ENCODE measurements around the gene STK17A.
A peak's percentile ranks its signal among the peaks of the same experiment; 100 is the strongest.
"Not testable (repeated sequence)": the region's sequence is repeated elsewhere in the genome, so short reads cannot be mapped to it uniquely, and the experiment has no call there.

STK17A gene

DNA sequence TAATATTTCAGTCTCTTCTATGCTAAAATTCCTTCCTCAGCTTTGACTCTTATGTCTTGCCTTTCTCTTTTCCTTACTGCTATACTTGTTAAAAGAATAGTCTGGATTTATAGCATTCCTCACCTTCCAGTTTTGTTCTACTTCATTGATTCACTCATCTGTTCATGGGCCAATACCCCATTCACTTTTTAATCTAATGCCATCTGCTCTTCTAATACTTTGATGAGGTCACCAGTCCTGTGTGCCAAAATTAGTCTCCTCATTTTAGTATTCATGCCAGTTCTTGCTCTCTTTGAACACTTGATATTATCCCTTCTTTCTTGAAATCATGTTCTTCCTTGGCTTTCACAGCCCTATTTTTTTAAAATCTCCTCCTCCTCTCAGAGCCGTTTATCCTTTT is 19.3 kb downstream of the STK17A start:
- DNase-seq = peak in 1 of 2 experiments; percentile 10

DNA sequence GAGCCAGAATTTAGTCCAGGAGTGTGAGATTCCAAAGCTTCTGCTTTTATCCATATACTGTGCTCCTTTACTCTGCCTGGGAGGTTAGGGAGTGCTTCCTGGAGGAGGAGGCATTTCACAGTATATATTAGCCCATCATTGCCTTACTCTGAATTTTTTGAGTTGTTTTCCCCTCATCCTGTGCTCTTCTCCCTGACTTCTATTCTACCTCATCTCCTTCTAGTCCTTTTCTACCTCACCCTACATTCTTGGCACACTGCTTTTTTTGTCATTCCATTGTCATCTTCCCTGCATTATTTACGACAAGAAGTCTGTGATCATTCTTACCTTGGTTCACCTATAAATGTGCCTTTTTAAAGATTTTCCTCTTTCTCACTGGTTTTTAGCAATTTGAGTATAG is 21.3 kb downstream of the STK17A start:
- no peak for DNase-seq

DNA sequence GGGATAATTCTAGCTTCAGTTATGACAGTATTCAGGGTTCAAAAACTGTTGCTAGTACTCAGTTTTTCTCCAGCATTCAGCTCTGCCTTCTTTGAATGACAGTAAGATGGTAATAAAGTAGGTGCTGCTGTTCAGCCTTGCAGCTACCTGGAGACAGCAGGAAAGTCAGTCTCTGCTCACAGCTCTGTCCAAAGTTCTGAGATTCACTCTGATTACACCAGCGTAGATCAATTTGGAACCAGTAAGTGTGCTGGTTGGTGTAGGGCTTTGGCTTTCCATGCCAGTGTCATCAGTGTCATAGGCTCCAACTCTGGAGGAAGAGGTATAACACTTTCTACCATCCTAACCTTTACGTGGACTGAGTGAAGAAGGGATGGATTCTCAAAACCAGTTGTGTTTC is 26.2 kb downstream of the STK17A start:
- no peak for DNase-seq

GRCh38 chr7:43612128-43612527 is 29.2 kb downstream of the STK17A start:
- DNase-seq = no peak

- DNase-seq = no peak
These were observed 30.0 kb downstream of the STK17A start for GRCh38 chr7:43612599-43613589.

GRCh38 chr7:43615558-43616145 is 32.7 kb downstream of the STK17A start:
- DNase-seq = no peak

GRCh38 chr7:43616977-43617376 is 34.1 kb downstream of the STK17A start:
- DNase-seq = no peak

DNA sequence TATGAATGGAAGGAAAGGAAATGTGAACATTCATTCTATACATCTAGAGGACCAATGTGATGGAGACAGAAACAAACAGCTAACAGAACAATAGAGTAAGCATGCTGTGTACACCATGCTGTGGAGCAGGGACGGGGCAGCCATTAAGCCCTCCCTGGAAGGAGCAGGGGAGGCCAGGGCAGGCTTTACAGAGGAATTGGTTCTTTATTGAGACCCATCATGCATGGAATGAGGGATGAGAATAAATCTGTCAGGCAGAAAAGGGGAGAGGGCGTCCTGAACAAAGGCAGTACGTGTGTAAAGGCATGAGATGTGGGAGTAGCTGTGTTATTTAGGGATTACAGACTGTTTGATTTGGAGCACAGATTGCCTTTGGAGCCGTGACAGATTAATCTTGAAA is 35.2 kb downstream of the STK17A start:
- DNase-seq = no peak

- no peak for DNase-seq
These were observed 36.5 kb downstream of the STK17A start for GRCh38 chr7:43619213-43620012.

GRCh38 chr7:43621729-43622448 is 39.0 kb downstream of the STK17A start:
- DNase-seq = no peak

GRCh38 chr7:43624156-43624555 is 41.2 kb downstream of the STK17A start:
- DNase-seq = no peak

DNA sequence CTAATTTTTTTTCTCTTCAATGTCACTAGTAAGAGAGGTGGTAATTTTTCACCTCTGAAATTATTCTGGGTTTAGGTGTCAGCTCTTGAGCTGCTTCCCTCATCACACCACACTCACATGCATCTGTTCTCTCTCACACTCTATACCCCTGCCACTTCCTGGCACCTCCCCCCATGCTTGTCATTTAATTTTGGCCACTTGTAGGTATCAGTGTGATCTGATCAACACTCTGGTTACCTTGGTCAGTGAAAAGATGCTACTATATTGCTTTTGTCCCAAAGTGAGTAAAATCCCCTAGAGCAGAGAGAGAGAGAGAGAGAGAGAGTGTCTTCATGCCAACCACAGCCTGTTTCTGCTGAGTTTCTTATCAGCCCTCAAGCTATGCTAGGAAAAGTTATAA is 42.5 kb downstream of the STK17A start:
- peak in 1 of 2 experiments; percentile 30 for DNase-seq

- DNase-seq = no peak
These were observed 43.1 kb downstream of the STK17A start for GRCh38 chr7:43625980-43626379.

DNA sequence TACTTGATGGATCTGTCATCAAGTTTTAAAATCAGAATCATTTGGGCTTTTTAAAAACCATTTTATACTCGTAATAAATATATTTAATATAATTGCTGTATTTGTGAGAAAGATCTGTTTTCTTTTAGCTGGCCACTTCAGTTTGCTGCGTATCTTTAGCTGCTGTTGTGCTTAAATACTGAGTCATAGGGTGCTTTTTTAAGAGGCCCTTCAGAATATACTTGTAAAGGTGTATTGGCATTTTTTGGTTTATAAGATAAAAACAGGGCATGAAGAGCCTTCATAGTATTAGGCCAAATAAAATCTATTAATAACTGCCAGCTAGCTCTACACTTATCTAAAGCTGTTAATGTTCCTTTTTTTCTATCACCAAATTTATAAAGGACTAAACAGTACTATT is 43.8 kb downstream of the STK17A start:
- no peak for DNase-seq

- DNase-seq = not testable (repeated sequence)
These were observed 44.9 kb downstream of the STK17A start for GRCh38 chr7:43627798-43628197.

DNA sequence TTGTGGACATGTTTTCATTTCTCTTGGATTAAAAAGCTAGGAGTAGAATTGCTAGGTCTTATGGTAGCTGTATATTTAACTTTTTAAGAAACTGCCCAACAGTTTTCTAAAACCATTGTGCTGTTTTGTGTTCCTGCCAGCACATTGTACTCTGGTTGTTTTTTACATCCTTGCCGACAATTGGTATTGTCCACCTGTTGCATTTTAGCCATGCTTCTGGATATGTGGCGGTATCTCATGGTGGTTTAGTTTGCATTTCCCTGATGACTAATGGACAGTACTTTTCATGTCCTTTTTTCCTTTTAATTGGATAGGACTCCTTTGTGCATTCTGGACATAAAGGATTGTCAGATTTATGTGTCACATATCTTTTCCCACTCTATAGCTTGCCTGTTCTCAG is 45.5 kb downstream of the STK17A start:
- no peak for DNase-seq

- DNase-seq = no peak
These were observed 46.9 kb downstream of the STK17A start for GRCh38 chr7:43629857-43630256.

- DNase-seq = no peak
These were observed 47.6 kb downstream of the STK17A start for GRCh38 chr7:43630482-43630881.

DNA sequence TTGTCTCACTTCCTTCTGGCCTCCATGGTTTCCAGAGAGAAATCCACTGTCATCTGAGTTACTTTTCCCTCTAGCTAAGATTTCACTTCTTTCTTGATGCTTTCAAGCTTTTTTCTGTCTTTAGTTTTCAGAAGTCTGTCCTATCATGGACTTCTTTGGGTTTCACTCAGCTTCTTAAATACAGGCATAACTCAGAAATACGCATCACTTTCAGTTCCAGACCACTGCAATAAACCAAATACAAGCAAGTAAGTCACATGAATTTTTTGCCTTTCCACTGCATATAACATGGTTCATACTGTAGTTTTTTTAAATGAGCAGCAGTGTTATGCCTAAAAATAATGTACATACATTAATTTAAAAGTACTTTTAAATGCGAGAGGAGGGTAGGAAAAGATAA is 48.7 kb downstream of the STK17A start:
- no peak for DNase-seq

DNA sequence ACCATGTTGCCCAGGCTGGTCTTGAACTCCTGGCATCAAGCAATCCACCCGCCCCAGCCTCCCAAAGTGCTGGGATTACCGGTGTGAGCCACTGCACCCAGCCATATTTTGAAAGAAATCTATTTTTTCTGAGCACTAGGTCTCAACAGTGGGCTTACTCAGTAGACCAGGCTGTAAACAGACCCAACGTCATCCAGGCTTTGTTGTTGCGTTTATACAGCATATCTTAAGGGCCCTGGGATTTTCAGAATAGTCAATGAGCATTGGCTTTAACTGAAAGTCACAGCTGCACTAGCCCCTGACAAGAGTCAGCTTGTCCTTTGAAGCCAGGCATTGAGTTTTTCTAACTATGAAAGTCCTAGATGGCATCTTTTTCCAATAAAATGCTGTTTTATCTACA is 49.8 kb downstream of the STK17A start:
- no peak for DNase-seq

GRCh38 chr7:43634384-43634783 is 51.5 kb downstream of the STK17A start:
- DNase-seq = no peak

GRCh38 chr7:43636093-43636492 is 53.2 kb downstream of the STK17A start:
- DNase-seq = no peak
